Measurements from ENCODE around the gene GAS2L1.
A peak's percentile ranks its signal among the peaks of the same experiment; 100 is the strongest.
"Not testable (repeated sequence)": the region's sequence is repeated elsewhere in the genome, so short reads cannot be mapped to it uniquely, and the experiment has no call there.

GAS2L1 gene

DNA sequence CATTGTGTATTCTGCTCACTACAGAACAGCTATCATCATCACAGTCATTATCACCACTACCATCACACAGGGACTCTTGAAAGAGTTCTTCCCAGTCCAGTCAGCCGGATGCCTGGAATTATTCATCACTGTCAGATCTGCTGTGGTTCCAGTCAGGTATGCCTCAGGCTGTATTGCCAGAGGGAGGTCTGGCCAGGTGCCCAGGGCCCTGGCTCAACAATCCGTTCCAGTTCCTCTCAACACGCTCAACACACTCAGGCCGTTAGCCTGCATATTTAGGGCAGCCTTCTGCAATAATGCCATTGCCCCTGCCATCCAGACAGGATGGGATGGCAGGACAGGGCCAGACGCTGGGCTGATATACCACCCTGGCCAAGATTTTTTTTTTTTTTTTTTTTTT is 37.7 kb downstream of the GAS2L1 start:
- peak; percentile 60 to 84 for DNase-seq

DNA sequence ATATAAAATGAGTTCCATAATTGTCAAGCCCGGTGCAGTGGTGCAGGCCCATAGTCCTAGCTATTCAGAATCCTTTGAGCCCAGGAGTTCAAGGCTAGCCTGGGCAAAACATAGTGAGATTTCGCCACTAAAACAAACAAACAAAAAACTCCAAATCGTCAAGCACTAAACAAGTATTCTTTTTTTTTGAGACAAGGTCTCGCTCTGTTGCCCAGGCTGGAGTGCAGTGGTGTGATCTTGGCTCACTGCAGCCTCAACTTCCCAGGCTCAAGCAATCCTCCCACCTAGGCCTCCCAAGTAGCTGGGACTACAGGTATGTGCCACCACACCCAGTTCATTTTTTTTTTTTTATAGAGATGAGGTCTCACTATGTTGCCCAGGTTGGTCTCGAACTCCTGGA is 38.4 kb downstream of the GAS2L1 start:
- not testable (repeated sequence) for DNase-seq

- no peak for DNase-seq
These were observed 39.5 kb downstream of the GAS2L1 start for GRCh38 chr22:29345932-29346331.

DNA sequence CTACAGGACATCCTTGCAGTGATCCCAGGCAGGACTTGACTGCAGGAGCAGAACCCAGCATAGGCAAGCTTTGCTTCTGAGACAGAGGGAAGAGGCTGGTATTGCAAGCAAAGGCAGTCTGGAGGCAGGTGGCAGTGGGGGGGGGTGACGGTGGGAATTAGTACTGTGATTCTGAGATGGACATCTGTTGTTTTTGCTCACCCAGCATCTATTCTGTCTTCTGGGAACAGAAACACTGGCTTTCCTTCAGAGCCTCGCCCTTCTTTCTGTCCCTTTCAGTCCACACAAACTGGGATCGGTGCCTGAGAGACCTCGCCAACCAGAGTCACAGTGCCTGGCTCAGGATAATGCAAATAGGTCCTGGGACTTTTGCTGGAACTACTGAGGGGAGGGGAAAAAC is 40.2 kb downstream of the GAS2L1 start:
- no peak for DNase-seq

GRCh38 chr22:29348041-29348440 is 41.6 kb downstream of the GAS2L1 start:
- no peak for DNase-seq

DNA sequence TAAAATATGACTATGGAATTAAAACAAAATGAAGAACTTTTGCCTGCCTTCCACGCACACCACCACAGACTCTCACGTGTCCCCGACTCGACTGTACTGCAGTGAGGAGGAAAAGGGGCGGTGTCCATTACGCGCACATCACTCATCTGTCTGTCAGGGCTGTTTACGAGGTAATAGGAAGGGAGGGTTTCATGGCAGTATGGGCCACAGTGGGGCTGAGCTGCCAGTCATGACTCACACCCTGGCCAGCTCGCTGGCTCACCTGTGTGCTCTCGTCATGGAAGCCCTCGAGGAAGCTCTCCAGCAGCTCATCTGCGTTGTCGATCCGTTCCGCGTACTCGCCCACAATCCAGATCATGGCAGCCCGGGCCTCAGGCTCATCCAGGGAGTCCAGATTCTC is 42.5 kb downstream of the GAS2L1 start:
- DNase-seq: no peak

DNA sequence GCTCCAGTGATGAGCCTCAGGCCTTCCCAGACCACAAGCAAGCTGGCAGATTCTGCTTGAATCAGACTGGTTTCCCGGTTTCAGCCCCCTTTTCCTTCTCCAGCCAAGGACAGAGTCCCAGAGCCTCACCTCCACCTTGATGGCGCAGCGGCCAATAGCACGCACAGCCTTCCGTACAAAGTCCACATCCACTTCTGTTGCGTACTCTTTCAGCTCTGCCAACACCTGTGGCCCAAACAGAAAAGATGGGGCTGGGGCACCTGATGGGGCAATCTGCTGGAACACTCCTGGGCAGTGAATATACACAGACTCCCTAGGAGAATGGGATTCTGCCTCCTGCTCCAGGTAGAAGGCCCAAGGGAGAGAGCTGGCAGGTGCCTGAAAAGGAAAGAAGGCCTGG is 44.6 kb downstream of the GAS2L1 start:
- DNase-seq: no peak

DNA sequence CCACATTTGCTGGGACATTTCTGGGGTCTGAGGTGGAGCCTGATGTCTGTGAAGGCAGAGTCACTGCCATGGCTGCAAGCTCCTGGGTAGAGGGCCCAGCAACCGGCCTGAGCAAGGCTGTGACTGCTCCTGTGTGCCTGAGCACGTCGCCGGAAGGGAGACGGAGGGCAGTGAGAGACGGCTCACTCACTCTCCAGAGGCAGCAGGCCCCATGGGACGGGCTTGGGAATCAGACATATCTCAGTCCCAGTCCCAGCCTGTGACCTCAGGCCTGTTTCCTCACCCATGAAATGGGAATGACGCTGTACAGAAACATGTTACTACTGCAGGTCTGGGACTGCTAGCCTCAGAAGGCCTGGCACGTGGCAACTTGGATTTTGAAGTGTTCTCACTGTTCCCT is 45.4 kb downstream of the GAS2L1 start:
- DNase-seq: no peak

- no peak for DNase-seq
These were observed 46.3 kb downstream of the GAS2L1 start for GRCh38 chr22:29352778-29353177.

DNA sequence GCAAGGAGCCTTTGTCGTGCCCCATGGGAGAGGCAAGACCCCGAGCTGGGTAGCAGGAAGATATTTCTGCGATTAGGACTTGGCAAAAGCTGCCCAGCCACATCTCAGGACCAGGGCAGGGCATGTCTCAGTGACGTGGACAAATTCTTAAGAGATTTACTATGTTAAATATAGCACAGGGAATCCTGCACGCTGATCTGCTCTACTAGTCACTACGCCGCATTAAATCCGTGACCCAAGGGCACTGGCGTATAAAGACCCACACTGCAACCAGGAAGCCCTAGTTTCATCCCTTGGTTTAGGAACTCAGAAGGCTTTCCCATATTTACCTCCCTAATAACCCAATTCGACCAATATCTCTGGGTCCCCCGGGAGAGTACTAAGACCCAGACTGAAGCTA is 46.8 kb downstream of the GAS2L1 start:
- DNase-seq: no peak

DNA sequence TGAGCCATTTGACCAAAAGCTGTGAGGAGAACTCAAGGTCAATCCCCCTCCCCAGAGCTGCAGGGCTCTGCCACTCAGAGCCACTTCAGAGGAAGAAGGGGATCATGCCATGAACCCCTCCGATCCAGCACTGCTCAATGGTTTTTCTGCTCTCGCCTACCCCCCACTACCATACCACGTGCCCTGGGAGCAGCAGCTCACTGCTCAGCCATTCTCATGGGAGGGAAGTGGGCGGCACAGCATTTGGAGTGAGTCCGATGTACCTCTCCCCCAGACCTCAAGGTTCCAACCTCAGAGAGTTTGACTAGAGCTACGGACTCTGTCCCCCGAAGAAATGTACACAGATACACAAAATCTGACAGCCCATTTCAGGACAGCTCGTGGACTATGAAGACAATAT is 47.4 kb downstream of the GAS2L1 start:
- DNase-seq: no peak

DNA sequence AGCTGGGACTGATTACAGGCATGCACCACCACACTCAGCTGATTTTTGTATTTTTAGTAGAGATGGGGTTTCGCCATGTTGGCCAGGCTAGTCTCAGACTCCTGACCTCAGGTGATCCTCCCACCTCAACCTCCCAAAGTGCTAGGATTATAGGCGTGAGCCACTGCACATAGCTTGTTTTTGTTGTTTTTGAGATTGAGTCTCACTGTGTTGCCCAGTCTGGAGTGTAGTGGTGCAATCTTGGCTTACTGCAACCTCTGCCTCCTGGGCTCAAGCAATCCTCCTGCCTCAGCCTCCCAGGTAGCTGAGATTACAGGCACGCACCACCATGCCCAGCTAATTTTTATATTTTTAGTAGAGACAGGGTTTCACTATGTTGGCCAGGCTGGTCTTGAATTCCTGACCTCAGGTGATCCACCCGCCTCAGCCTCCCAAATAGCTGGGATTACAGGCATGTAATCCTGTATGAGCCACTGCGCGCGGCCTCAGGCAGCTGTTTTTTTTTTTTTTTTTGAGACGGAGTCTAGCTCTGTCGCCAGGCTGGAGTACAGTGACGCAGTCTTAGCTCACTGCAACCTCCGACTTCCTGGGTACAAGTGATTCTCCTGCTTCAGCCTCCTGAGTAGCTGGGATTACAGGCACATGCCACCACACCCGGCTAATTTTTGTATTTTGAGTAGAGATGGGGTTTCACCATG is 50.9 kb downstream of the GAS2L1 start:
- DNase-seq: not testable (repeated sequence)

DNA sequence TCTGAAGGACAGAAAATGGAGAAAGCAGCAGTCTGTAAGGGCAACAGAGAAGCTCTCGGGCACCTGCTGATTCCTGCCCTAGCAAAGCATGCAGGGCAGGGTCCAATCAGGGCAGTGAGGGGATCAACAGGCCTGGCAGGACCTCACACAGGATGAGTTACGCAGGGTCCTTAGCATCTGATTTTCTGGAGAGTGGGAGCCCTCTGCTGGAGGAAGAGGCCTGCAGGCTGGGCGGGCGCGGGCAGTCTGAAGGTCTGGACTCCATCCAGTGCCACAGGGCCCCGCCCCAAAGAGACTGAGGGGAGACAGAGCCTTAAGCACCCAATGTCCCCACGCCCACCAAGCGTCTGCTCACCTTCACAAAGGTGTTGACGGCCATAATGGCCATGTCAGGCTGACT is 53.0 kb downstream of the GAS2L1 start:
- DNase-seq: peak in 1 of 2 experiments; percentile 14
